GM18861 (cell line): ENCODE measurements around the gene HASPIN.

ENCODE experiments used
- ATAC-seq: cut with Tn5 transposase; IDR thresholded peaks from one replicate; pipeline ENCODE4 v1.9.1; 2021; ENCODE audit not compliant: unreplicated experiment

Gene HASPIN

DNA sequence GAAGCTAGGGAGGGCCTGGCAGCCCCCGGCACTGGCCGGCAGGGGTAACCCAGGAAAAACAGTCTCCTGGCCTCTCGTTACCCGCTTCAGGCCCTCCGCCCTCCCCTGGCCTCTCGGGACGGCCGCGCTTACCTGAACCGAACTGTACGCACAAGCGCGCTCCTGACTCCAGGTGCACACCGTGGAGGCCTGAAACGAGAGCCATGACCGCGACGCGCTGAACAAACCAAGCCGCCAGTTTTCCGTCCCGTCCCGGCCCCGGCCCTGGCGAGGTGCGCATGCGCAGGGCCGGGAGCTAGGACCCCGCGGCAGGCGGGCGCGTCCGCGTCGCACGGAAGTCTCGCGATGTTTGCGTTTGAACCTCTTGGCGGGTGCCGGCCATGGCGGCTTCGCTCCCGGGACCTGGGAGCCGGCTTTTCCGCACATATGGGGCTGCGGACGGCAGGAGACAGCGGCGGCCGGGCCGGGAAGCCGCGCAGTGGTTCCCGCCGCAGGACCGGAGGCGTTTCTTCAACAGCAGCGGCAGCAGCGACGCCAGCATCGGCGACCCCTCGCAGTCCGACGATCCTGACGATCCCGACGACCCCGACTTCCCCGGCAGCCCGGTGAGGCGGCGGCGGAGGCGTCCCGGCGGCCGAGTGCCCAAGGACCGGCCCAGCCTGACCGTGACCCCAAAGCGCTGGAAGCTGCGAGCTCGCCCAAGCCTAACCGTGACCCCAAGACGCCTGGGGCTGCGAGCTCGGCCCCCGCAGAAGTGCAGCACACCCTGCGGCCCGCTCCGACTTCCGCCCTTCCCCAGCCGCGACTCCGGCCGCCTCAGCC is at the start of gene HASPIN:
Gene HASPIN (plus strand): TSS at position 348 of the 822 bp plus-strand sequence. CDS start 33 bp downstream, at position 381.
- ATAC-seq = peak; percentile 66

DNA sequence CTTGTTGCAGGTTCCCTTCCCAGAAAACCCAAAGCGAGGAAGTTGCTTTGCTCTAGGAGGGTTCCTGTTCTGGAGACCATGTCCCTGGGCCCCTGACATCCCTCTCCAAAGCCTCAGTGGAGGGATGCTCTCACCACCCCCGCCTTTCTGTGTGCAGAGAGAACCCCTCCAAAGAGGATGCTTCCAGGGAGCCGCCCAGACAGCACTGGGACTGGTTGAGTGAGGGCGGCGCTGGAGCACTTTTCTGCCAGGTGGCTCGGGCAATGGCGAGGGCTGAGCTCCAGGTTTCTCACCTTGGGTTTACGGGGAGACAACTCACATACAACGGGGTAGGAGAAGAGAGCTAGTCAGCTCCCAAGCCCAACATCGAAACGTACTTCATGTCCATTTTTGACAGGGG is 47.8 kb upstream of the HASPIN start:
- no peak for ATAC-seq

DNA sequence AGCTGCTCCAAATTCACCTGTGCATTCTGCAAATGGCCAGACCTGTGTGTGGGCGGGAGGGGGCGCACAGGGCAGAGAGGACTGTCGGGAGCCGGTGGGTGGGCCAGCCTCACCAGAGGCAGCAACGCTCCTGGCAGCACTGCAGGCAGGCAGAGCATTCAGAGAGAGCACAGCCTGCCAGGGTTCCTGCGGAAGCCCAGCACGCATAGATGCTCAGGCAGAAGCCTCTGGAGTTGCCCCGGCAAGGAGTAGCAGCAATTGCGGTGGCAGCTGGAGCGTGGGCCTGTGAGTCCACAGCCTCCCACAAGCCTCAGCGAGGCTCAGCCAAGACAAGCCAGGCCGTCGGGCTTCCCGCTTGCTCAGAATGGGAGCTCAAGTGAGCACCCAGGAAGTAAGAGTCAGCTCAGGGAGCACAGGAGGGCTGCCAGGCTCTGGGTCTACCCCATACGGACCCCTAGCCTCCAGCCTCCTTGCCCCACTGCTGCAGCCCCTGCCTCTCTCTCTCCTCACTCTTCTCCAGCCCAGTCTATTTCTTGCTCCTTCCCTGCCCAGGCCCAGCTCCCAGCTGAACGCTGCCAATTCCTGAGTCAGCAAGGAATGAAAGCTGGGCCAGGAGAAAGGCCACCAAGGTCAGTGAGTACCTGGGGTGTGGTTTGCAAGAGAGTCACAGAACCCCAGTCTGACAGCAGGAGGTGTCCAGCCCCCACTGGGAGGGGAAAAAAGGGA is 45.4 kb upstream of the HASPIN start:
- no peak for ATAC-seq

DNA sequence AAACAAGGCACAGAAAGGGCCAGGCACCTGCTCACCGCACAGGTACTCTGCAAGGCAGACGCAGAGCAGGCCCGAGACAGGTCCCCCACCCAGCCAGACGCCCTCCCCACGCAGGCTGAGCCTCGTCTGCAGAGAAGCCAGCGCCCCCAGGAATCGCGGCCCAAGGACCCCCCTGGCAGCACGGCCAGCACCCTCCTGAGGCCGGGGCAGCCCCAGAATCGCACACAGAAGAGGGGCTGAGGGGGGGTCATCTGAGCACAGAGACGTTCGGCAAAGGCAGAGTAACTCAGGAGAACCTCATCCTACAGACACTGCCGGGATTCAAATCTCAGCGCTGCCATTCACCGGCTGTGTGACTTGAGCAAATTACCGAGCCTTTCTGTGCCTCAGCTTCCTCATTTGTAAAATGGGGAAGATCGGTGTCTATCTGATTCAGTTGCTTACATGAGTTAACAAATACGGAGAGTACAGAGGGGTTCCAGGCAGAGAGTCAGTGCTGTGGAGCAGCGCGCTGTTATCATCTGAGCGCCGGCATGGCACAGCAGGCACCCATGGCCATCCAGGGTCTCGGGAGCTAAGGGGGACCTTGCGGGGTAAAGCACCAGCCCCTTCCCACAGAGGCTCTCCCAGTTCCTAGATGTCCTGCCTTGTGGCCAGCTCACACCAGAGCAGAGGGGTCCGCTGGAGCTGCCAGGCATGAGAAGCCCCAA is 44.7 kb upstream of the HASPIN start:
- ATAC-seq = no peak

DNA sequence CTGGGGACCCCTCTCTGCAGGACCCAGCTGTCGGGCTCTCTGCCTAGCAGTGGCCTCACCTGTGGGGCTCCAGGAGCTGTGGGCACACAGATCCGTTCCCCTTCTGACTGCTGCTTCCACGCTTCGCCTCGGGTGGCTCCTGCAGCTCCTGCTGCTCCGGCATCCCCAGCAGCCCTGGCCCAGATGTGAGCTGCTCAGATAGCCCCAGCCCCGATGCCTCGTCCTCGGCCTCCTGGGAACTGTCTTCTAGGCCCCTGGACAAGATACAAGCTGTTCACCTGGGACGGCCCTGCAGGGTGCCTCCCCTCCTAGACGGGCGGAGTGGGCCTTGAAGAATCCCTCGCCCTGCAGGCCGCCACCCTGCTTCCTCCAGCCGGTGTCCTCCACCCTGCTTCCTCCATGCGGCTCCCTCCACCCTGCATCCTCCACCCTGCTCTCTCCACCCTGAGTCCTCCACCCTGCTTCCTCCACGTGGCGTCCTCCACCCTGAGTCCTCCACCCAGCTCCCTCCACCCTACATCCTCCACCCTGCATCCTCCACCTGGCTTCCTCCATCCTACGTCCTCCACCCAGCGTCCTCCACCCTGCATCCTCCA is 44.1 kb upstream of the HASPIN start:
- no peak for ATAC-seq

DNA sequence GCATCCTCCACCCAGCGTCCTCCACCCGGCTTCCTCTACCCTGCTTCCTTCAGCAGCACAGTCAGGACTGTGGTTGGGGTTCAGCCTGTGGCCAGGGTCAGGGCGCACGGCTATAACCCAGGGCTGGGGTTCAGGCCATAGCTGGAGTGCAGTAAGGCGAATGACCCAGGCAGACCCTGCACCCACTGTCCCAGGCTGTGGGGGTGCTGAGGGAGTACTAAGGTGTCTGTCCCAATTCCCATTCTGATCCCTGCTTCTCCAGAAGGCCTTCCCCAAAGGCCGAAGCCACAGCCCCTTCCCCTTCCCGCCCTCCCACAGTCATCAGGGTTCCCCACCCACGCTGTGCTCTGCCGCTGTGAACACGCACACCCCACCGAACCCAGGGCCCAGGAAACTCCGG is 42.6 kb upstream of the HASPIN start:
- no peak for ATAC-seq

DNA sequence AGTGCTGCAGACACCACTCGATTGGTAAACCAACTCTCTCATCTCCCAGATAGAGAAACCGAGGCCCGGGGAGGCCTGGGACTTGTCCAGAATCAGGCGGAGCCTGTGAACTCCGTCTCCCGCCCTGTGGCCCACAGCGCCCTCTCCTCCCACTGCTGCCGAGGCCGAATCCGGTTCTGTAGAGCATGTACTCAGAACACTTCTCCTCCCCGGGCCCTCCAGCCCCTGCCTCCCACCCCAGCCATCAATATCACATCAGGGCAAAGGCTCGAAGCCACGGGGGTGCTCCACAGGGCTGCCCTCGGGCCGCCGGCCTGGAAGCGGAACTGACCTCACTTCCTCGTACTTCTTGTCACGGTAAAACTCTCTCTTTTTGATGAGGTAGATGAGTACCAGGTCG is 42.1 kb upstream of the HASPIN start:
- no peak for ATAC-seq

DNA sequence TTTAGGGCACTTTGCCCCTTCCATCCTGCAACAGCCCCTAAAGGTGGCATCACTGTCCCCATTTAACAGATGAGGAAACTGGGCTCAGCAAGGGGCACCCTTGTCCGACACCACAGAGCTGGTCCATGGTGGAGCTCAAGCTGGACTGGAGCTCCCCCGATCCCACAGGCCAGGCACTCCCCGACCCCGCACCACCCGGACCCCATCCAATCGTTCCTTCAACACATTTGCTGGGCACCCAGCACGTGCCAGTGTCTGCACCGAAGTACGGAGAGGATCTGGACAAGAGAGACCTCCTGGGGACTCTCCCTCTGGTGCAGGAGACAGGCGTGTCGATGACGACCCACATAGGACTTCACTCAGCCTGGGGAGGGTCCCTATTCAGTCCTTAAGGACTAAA is 41.7 kb upstream of the HASPIN start:
- ATAC-seq = no peak

DNA sequence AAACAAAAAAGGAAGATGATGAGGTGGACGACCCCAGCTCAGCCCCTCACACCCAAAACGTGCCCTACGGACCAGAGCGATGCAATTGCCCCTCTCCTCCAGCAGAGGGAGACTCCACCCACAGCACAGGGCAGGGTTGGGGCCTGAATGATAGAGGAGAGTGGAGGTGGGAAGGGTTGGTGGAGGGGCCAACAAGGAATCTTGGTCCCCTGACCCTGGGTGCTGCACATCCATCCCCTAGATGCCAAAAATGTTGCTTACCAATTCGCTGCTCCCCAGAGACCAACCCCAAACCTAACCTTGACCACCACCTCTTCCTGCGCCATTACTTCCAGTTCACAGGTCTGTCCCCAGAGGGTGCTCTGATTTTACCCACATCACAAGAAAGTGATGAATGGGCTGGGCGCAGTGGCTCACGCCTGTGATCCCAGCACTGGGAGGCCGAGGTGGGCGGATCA is 40.6 kb upstream of the HASPIN start:
- peak; percentile 56 for ATAC-seq

DNA sequence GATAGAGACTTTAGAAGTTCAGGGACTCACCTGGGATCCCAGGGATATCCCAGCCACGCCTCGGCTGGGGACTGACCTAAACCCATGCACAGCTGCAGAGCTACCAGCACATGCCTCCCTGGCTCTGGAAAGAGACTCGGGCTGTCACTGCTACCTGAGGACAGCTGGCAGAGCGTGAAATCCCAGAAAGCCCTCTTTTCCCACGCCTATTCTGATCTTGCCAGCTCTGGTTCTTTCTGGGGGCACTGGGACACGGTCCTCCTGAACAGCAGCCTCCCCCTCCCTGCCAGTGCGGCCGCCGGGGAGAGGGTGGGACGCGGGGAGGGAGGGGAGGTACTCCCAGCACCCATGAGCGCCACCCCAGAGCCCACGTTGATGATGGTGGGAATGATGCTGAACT is 38.5 kb upstream of the HASPIN start:
- no peak for ATAC-seq

DNA sequence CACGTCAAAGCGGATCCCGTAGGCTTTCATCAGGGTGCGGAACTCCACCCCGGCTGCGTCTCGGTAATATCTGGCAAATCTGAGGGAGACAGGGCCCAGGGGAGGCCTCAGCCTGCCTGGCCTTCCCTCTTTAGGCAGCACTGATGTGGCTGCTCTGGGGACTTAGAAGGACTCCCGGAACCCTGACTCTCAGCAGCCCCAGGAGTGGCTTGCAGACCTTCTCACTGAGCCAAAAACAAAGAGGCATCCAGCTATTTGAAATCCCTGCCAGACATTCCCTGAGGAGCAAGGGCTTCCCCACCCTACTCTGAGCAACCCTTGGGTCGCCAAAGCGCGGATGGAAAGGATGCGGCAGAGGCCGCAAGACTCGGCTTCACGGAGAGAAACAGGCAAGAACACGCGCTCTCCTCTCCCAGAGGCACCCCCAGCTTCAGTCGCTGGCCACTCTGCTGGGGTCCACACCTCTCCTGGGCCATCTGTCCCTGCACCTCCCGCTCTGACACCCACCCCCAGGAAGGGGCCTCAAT is 35.6 kb upstream of the HASPIN start:
- no peak for ATAC-seq

DNA sequence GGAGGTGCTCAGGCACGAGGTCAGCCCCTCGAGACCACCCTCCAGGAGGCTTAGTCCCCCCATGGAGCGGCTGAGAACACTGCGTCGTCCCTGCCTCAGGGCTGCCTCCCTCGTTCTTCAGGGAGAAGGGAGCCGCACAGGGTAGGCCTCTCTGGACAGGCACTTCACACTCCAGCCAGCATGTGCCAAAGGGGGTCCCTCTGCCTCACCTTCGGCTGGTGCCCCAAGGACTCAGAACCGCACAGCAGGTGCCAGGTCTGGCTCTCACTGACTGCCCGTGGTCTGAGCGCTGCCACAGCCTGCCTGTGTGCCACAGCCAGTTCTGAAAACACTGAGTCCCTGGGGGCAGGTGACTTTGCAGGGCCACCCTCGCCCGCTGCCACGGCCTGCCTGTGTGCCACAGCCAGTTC is 34.8 kb upstream of the HASPIN start:
- ATAC-seq = no peak

DNA sequence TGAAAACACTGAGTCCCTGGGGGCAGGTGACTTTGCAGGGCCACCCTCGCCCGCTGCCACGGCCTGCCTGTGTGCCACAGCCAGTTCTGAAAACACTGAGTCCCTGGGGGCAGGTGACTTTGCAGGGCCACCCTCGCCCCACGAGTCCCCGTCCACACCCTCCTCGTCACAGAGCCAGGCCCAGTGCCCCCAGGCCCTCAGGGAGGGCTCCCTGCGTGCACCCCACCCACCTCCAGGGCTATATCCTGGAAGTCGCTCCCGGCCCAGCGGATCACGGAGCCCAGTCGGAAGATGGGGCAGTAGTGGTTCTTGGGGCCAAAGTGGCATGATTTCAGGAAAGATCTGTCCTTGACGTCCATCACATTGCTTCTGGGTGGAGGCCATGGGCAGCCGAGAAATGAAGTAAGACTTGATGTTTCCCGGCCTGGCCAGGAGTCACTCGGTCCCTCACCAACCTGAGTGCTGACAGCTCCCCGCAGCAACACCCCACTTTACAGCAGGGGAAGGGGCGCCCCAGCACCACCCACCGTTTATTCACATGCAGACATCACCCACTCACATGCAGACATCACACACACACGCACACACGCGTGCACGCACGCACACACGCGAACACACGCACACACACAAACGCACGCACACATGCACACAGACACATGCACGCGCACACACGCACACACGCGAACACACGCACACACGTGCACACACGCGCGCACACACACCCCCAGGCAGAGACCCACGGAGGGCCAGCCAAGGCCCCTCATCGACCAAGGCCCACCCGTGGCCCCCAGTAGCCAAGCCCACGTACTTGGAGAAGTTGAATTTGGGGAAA is 34.2 kb upstream of the HASPIN start:
- ATAC-seq = no peak

DNA sequence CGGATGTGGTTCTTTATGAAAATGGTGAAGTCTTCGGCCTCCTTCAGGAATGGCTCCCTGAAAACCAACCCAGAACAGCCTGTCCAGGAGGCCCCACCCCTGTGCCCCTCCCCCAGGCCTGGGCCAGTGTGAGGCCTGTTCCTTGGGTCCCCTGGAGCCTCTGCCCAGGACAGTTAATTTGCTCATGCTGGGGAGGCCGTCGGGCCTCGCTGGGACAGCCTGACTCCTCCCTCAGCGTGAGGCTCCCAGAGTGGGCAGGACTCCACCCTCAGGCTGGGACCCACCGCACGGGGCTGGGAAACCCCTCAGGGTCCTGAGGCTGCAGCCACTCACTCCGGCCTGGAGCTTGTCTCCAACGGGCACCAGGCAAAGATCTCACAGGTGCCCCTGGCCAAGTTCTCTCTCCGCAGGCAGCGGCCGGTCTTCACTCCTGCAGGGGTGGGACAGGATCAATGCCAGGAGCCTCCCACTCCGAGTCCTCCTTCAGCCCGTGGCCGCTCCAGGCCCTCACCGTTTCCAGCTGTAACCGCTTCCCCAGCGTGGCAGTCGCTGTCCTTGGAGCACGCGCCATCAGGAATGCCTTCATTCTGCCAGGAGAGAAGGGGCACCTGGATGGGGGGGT is 33.5 kb upstream of the HASPIN start:
- ATAC-seq = no peak

DNA sequence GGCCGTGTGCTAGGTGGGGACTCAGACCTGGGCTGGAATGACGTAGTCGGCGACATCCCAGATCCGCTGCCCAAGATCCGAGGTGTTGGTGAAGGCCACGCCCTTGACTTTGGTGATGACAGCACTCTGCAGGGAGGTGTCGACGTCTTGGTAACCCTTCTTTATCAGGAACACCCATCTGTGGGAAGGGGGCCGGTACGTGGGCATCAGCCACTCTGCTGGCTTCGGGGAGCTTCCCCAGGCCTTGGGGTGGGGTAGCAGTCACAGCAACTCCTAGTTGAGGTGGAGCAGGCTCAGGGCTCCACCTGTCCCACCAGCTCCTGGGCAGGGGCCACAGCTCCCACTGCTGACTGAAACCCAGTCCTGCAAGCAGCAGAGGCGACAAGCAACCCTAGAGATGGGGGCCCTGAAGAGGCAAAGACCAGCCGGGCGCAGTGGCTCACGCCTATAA is 32.1 kb upstream of the HASPIN start:
- no peak for ATAC-seq

DNA sequence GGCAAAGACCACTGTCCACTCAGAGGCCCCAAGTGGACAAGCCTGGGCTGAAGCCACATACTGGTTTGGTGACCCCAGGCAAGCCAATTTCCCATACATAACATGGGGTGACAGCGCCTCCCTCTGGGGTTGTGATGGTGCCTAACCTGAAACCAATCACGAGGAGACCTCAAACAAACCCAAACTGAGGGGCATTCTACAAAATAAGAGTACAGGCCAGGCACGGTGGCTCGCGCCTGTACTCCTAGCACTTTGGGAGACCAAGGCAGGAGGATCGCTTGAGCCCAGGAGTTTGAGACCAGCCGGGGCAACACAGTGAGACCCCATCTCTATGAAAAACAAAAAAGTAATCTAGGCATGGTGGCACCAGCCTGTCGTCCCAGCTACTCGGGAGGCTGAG is 31.4 kb upstream of the HASPIN start:
- no peak for ATAC-seq

DNA sequence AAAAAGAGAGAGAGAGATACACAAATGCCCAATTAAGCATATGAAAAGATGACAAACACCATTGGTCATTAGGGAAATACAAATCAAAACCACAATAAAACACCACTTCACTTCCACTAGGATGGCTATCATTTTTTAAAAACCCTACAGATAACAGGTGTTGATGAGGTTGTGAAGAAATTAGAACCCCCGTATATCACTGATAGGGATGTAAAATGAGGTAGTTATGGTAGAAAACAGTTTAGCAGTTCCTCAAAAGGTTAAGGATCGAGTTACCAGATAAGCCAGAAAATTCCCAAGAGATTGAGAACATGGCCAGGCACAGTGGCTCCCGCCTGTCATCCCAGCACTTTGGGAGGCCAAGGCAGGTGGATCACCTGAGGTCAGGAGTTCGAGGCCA is 30.6 kb upstream of the HASPIN start:
- no peak for ATAC-seq

DNA sequence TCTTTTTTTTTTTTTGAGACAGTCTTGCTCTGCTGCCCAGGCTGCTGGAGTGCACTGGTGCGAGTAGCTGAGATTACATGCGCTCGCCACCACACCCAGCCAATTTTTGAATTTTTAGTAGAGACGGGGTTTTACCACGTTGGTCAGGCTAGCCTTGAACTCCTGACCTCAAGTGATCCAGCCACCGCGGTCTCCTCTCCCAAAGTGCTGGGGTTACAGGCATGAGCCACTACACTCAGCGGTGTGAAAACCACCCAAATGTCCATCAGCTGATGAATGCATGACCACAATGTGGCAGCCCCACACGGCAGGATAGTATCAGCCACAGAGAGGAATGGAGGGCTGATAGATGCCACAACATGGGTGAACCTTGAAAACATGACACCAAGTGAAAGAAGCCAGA is 29.9 kb upstream of the HASPIN start:
- ATAC-seq = peak; percentile 51

DNA sequence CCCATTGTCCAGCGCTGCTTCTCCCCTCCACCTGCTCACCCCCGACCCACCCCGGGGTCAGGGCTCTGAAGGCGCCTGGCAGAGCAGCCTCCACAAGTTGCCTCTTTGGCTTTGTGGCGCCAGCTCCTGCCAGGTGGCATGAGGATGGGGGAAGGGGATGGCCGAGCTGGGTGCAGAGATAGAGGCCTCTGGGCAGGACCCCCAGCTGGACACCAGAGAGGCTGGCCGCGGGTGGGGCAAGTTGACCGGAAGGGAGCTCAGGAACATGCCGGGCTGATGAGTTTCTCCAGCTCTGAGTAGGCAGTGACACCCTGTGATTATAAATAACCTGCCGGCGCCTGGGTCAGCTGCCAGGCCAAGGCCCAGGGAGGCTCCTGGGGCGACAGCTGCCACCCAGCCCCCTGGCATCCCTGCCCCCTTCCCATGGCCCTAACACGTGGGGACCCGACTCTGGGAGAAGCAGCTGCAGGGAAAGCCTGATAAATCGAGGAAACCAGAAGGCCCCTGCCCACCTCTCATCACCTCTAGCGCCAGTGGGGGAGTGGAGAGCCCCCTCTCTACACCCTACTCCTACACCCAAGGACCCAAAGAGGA is 28.5 kb upstream of the HASPIN start:
- no peak for ATAC-seq
